IPS-NIHi7 (cell line): ENCODE measurements around the gene CDKAL1.

Source experiments
- DNase-seq: peaks from one replicate; pipeline ENCODE4 v3.0.0; 2012; ENCODE audit warnings: mixed read lengths; ENCODE audit errors: extremely low spot score

Gene CDKAL1

GRCh38 chr6:21140966-21141365 lies 606.7 kb downstream of the CDKAL1 start:
- DNase-seq: no peak

- no peak for DNase-seq
These were observed 607.5 kb downstream of the CDKAL1 start for GRCh38 chr6:21141616-21142303.

DNA sequence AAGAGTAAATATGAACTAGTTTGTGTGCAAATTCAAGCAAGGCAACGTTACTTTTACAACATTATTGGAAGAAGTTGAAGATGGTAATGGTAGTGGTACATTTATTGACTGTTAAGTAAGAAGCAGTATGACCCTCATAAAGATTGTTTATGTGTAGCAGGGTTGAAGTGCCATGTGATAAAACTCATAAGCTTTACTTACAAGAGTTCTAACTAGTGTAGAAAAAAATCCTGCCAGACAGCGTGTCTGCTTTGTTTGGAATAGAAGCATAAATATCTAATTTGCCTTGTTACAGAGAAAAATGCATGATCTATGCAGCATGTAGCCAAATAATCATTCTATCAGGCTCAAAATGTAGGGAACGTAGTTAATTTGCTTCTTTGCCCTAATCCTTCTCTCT lies 608.5 kb downstream of the CDKAL1 start:
- no peak for DNase-seq

- no peak for DNase-seq
These were observed 609.4 kb downstream of the CDKAL1 start for GRCh38 chr6:21143645-21144044.

GRCh38 chr6:21144928-21145327 lies 610.7 kb downstream of the CDKAL1 start:
- no peak for DNase-seq

DNA sequence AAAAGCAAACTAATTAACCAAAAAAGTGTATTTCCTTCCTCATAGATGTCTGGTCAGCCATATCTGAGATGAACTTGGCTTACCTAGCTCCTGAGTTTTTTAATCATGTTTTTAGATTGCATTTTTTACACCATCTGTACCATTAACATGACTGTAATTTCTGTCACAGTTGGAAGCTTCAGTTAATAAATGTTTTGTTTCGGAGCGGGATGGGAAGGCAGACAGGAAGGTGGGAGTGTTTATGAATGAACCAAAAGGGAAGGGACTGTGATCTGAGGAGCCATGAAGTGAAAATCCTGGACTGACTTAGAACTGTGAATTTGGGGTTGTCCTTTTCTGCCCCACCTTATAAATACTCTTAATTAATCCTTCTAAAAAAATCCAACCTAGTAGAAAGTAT lies 613.7 kb downstream of the CDKAL1 start:
- no peak for DNase-seq

DNA sequence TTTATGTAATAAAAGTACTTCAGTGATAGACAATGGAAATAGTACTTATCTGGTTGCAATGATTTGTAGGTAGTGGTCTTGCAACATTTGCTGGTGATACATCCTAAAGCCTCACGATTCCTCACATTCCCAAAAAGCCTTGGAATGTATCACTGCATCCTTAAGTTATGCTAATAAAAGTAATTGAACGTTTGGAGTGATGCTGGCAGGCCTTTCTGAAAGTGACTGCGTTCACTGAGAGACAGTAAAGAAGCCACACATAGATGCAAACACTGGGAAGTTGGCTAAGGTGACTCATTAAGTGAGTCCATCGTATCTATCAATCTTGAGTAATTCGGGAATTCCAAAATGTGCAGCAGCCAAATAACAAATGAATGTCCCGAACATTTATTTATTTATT lies 615.2 kb downstream of the CDKAL1 start:
- DNase-seq: no peak

DNA sequence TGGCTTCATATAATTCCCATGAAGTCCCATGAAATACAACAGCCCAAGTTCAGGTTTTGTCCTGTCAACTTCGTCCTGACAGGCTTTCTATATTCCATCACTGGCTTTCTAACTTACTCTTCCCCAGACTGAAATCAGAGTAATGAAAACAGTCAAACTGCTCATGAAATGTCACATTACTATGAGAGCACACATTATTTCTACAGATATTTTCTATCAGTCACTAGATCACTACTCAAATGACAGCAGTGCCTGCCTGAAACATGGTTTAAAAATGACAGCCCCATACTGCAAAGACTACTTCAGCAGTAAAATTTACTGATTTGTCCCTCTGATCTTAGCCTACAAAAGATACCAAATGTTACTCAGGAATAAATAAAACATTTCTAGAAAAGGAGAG lies 616.4 kb downstream of the CDKAL1 start:
- no peak for DNase-seq

GRCh38 chr6:21151119-21151518 lies 616.9 kb downstream of the CDKAL1 start:
- DNase-seq: no peak

DNA sequence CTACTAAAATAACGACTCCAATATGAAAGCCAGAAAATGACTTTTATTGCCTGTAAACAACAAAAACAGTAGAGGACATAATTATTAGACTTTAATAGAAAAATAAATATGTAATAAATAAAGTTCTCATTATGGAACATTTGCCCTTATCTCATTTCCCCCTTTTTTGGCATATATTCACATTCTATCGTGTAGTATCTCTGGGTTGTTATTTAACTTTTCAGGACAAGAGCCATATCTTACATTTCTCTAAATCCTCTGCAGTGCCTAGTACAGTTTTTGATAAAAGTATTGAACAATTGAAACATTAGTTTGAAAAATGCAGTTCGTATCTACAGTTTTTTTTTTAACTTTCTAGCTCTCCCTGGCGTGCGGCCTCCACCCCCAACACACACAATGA lies 617.3 kb downstream of the CDKAL1 start:
- no peak for DNase-seq

DNA sequence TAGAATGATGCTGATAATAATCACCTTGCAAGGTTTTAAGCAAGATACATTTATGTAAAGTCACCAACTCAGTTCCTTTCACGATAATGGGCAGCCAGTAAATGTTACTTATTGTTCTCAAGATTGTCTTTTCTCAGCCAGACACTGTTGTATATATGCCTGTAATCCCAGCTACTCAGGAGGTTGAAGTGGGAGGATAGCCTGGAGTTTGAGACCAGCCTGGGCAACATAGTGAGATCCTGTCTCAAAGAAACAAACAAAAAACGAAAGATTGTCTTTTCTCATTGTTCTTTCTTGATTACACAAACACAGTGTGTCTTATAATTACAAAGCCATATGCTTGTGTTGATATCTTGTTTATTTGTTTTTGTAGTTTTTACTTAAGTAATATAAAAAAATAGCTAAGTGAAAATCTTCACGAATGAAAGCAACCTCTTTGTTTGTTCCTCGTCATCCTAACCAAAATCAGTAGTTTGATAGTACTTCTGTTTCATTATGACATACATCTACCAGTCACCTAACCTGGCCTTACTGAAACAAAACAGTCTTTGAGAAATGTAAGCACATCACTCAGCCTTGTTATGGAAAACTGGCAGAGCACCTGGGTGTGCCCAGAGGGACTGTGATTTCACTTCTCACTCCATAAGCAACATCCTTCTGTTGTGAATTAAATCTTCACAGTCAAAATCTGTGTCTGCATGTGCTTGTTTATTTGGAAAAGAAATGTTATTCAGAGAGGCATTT lies 623.1 kb downstream of the CDKAL1 start:
- no peak for DNase-seq

- no peak for DNase-seq
These were observed 623.9 kb downstream of the CDKAL1 start for GRCh38 chr6:21158149-21158548.

GRCh38 chr6:21158873-21159272 lies 624.6 kb downstream of the CDKAL1 start:
- no peak for DNase-seq

GRCh38 chr6:21159465-21159864 lies 625.2 kb downstream of the CDKAL1 start:
- no peak for DNase-seq

GRCh38 chr6:21161707-21162106 lies 627.5 kb downstream of the CDKAL1 start:
- DNase-seq: no peak

GRCh38 chr6:21163110-21163837 lies 629.0 kb downstream of the CDKAL1 start:
- no peak for DNase-seq

GRCh38 chr6:21163838-21164180 lies 629.6 kb downstream of the CDKAL1 start:
- DNase-seq: no peak

DNA sequence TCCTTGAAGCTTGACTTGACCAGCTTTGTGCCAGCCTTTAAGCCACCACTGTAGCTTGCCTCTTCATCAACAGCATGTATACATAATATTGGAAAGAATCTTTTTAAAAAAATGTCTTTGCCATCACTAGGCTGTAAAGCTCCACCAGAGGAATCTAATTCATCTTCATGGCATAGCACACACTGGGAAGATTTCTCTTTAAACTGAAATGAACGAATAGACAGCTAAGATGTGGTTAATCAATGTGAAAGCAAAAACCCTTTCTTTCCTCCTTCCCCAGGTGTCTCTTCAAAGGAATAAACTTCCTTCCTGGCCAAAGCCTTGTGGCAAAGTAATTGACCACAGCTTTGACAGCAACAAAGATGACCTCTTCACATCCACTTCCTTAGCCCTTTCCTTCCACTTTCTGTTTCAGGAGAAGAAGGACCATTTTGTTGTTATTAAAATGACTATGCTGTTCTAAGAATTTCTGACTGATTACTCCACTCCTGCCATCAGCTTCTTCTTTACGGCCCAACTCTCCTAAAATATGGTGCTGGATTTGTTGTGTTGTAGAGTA lies 630.6 kb downstream of the CDKAL1 start:
- no peak for DNase-seq

DNA sequence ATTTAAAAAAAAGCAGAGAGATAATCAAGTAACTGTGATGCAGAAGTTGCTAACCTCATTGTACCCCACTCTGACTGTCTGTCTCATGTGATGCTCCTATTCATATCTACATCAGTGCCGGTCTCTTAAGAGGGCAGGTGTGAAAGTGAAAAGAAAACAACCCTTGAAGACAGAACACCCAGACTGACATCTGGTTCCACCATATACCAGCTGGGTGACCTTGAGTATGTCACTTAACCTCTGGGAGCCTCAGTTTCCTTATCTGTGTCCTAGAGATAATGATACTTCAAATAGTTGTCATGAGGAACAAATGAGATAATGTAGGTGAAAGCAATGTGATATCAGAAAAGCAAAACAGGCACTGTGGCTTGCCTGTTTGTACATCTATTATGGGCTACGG lies 632.5 kb downstream of the CDKAL1 start:
- no peak for DNase-seq

DNA sequence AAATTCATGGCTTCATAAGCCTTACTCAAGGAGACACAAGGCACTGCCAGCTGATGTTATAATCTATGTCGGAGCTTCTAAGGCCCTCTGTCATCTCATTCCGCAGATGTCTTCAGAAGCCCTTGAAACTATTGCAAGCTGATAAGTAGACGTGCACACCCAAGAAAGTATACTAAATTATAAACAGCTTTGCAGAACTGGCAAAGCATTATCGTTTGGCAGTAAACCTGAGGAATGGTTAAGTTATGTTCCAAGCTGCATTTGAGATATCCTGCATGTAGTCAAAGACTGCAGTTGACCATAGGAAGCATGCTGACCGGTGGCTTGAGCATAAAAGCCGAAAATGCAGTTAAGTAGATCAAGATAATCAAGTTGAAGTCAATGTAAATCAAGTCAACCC lies 633.5 kb downstream of the CDKAL1 start:
- DNase-seq: no peak

GRCh38 chr6:21171801-21172200 lies 637.5 kb downstream of the CDKAL1 start:
- no peak for DNase-seq

DNA sequence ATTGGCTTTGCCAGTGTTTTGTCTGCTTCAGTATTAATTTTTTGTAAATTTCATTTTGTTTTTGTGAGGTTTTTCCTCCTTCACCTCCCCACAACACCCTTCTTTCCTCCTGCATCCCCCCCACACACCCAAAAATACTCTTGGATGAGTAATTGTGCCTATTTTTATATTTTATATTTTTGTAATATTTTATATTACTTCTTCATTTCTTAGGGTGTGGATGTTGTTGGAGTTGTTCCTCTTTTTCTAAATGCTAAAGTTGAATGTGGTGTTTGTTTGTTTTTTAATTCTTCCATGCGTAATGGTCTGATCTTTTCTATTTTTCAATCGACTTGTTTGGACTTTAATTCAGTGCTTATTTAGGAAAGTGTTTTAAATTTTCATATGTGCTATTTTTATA lies 638.8 kb downstream of the CDKAL1 start:
- no peak for DNase-seq

DNA sequence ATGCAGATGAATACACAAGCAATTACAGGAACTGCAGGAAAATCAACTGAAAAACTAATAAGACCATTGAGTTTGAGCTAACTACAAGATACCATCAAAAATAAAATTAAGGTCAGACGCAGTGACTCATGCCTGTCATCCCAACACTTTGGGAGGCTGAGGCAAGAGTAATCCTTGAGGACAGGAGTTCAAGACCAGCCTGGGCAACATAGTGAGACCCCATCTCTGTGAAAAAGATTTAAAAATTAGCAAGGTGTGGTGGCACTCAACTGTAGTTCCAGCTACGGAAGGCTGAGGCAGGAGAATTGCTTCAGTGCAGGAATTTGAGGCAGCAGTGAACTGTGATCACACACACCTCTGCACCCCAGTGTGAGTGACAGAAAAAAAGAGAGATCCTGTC lies 639.4 kb downstream of the CDKAL1 start:
- no peak for DNase-seq
